C4-2B (cell line): Measurements from ENCODE around the gene CITED4.

Experiments used
- H3K27ac ChIP-seq: fragments of 450-650 bp; 2 replicates; pipeline ENCODE4 v1.5.1; 2017
- CTCF ChIP-seq: fragments of 450-650 bp; conservative IDR thresholded peaks from 2 replicates; pipeline ENCODE4 v1.5.1; 2017; ENCODE audit warnings: mild to moderate bottlenecking
- ZFX ChIP-seq: fragments of 450-650 bp; IDR thresholded peaks from 2 replicates; pipeline ENCODE4 v1.6.1; 2017

CITED4 gene

GRCh38 chr1:40862008-40862863 is at the start of gene CITED4:
Gene CITED4 (minus strand): TSS chr1:40862363. CDS start chr1:40862127, 236 bp downstream.
- peak within 1 kb of the TSS; percentile 54 for H3K27ac ChIP-seq
- TF ChIP-seq ZFX (peak; percentile 79; the same call in 1 of the 2 replicates), CTCF (no peak; the same call in 1 of the 2 replicates)

- TF ChIP-seq CTCF (no peak), ZFX (no peak)
- H3K27ac ChIP-seq: no peak overlapping the region
These were observed 48.9 kb upstream of the CITED4 start for GRCh38 chr1:40911105-40911504.

GRCh38 chr1:40909281-40909680 is 47.1 kb upstream of the CITED4 start:
- H3K27ac ChIP-seq: no peak overlapping the region
- TF ChIP-seq ZFX (no peak), CTCF (no peak)

GRCh38 chr1:40908350-40908749 is 46.2 kb upstream of the CITED4 start:
- TF ChIP-seq ZFX (no peak), CTCF (no peak)

GRCh38 chr1:40907899-40908298 is 45.7 kb upstream of the CITED4 start:
- TF ChIP-seq CTCF: no peak
- no peak for TF ChIP-seq ZFX
- no peak overlapping the region for H3K27ac ChIP-seq

More at GRCh38 chr1:40908350-40908749, 46.2 kb upstream of the CITED4 start:
- no peak overlapping the region for H3K27ac ChIP-seq

- no peak for TF ChIP-seq CTCF
- no peak for TF ChIP-seq ZFX
- H3K27ac ChIP-seq: no peak overlapping the region
These were observed 44.7 kb upstream of the CITED4 start for GRCh38 chr1:40906781-40907400.

GRCh38 chr1:40905061-40905460 is 42.9 kb upstream of the CITED4 start:
- H3K27ac ChIP-seq: no peak overlapping the region

More at GRCh38 chr1:40905061-40905460, 42.9 kb upstream of the CITED4 start:
- TF ChIP-seq ZFX (no peak), CTCF (no peak)
